Measurements from ENCODE around the gene SPOCK1. TPM values are rescaled to one million over a fixed set of nuclear protein-coding genes. Genes with fewer than 3 reads are reported as not detected.

The SPOCK1 gene
- total and polyA plus RNA-seq, 2 donors (not counting 3 experiments of a cell fraction or from before 2014, with no cell fraction given) = 144 to 280 TPM

DNA sequence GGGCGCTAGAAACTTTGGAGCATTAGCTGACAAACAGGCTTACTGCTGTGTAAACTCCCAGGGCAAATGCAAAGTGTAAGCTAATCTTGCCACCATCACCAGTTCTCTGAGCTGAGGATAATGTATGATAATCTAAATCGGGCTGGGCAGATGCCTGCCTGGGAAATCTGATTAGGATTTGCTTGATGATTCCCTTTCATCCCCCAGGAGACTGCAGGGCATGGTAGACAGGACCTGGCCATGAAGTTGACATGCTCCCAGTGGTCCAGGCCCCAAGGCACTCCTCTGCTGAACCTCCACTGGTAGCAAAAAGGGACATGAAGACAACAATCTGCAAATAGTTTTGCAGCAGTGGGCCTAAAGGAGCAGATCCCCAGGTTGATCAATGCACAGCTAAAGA is 317.5 kb downstream of the SPOCK1 start:
- Histone ChIP-seq H4K20me1 (replicated peaks; ENCODE audit: control insufficient read depth, extremely low read depth, insufficient read depth, low read length) (no peaks in the 10 kb centered on the region), H3K79me2 (ENCODE audit: control insufficient read depth, insufficient read depth, low read length) (peaks cover 2% of the 10 kb centered on the region), H3K9ac (replicated peaks; ENCODE audit: extremely low read depth, insufficient read depth, low read length) (no peak overlapping the region), H3K27ac (ENCODE audit: insufficient read depth, low read depth, low read length) (no peak overlapping the region), H3K9me3 (replicated peaks; ENCODE audit: control insufficient read depth, insufficient read depth, low read length) (no peaks in the 10 kb centered on the region), H3K27me3 (ENCODE audit: control insufficient read depth in 2 of 2, insufficient read depth in 2 of 2, low read length in 2 of 2) (no peaks in the 10 kb centered on the region), H2AFZ (ENCODE audit: low read depth, low read length) (no peak overlapping the region), H3K36me3 (ENCODE audit: control insufficient read depth in 2 of 2, extremely low read depth in 1 of 2, insufficient read depth in 2 of 2, low read length in 2 of 2) (no peaks in the 10 kb centered on the region), H3K4me2 (ENCODE audit: insufficient read depth, low read length) (no peak overlapping the region), H3K9me1 (replicated peaks; ENCODE audit: control insufficient read depth, extremely low read depth, insufficient read depth, low read length) (no peaks in the 10 kb centered on the region), H3K4me3 (replicated peaks in 1 of 3; ENCODE audit: insufficient read depth in 1 of 3, low read depth in 1 of 3, low read length in 3 of 3) (no peak overlapping the region), H3K4me1 (ENCODE audit: control insufficient read depth, extremely low read depth, insufficient read depth, low read length) (no peaks in the 10 kb centered on the region)
- DNase-seq (ENCODE audit: low read depth, low spot score) (no peak), FAIRE-seq (no peak)
- no TSS peak for BruUV-seq (replicated peaks)
- CTCF ChIA-PET = no interaction called here
- intact Hi-C loops (cut with micrococcal nuclease) = no loop called here
- TF ChIP-seq GATA2 (IDR thresholded peaks at IDR 0.05; ENCODE audit: insufficient read depth, insufficient read length, low read depth, low read length) (no peak), POLR2A (IDR thresholded peaks at IDR 0.05; ENCODE audit: low read depth, low read length) (no peak), JUN (IDR thresholded peaks at IDR 0.05; ENCODE audit: borderline replicate concordance, insufficient read depth, insufficient read length, low read depth) (no peak), EZH2 (IDR thresholded peaks at IDR 0.05; ENCODE audit: borderline replicate concordance, low read depth, low read length, severe bottlenecking) (no peak), POLR2AphosphoS5 (IDR thresholded peaks at IDR 0.05; ENCODE audit: insufficient read depth, low read depth, low read length) (no peak), MYC (IDR thresholded peaks at IDR 0.05; ENCODE audit: low read depth, low read length) (no peak), FOS (IDR thresholded peaks at IDR 0.05; ENCODE audit: borderline replicate concordance, insufficient read depth, low read length) (no peak)
- TF ChIP-seq, protein P1, sequence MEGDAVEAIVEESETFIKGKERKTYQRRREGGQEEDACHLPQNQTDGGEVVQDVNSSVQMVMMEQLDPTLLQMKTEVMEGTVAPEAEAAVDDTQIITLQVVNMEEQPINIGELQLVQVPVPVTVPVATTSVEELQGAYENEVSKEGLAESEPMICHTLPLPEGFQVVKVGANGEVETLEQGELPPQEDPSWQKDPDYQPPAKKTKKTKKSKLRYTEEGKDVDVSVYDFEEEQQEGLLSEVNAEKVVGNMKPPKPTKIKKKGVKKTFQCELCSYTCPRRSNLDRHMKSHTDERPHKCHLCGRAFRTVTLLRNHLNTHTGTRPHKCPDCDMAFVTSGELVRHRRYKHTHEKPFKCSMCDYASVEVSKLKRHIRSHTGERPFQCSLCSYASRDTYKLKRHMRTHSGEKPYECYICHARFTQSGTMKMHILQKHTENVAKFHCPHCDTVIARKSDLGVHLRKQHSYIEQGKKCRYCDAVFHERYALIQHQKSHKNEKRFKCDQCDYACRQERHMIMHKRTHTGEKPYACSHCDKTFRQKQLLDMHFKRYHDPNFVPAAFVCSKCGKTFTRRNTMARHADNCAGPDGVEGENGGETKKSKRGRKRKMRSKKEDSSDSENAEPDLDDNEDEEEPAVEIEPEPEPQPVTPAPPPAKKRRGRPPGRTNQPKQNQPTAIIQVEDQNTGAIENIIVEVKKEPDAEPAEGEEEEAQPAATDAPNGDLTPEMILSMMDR (IDR thresholded peaks at IDR 0.05; ENCODE audit: extremely low read depth in 1 of 2, insufficient read depth in 1 of 2, low read depth in 1 of 2, low read length in 2 of 2) = no peak
- TF ChIP-seq, protein P2, sequence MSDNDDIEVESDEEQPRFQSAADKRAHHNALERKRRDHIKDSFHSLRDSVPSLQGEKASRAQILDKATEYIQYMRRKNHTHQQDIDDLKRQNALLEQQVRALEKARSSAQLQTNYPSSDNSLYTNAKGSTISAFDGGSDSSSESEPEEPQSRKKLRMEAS (IDR thresholded peaks at IDR 0.05; ENCODE audit: insufficient read depth, insufficient read length) = no peak
- dilution Hi-C loops (cut with MboI; ENCODE audit: extremely low pct_ligation_motif_present, low sequenced_read_pairs) = no loop called here
- POLR2A ChIA-PET = no interaction called here

Data from endothelial cell of umbilical vein (primary cell).